ENCODE results near the gene ATP1A1. TPM values are rescaled to one million over a fixed set of nuclear protein-coding genes. Genes with fewer than 3 reads are reported as not detected.
A peak's percentile ranks its signal among the peaks of the same experiment; 100 is the strongest.

The ATP1A1 gene
- total and polyA plus RNA-seq, 9 of the 15 experiments (the other 6 are each of a cell fraction or from before 2014, with no cell fraction given), result 99.3 to 513 (median 234) TPM

GRCh38 chr1:116360429-116361173 lies 12.4 kb upstream of the ATP1A1 start (continued):
- no peak for TF ChIP-seq ARID4B (CRISPR knock-in tag; IDR thresholded peaks at IDR 0.05)
- no peak for TF ChIP-seq XRCC3 (IDR thresholded peaks at IDR 0.05)
- no peak for TF ChIP-seq CUX1 (CRISPR knock-in tag; IDR thresholded peaks at IDR 0.05)
- no peak for TF ChIP-seq PYGO2 (tag; IDR thresholded peaks at IDR 0.05)
- TF ChIP-seq CREBBP (IDR thresholded peaks at IDR 0.05; ENCODE audit: low read depth, low read length), result no peak
- peak; percentile 87; the same call in 1 of the 2 replicates for TF ChIP-seq ZNF232 (CRISPR knock-in tag; IDR thresholded peaks at IDR 0.05)
- TF ChIP-seq ELF2 (CRISPR knock-in tag; IDR thresholded peaks at IDR 0.05), result no peak
- peak; percentile 39; the same call in 1 of the 2 replicates for TF ChIP-seq SMC3 (conservative IDR thresholded peaks at IDR 0.05; ENCODE audit: insufficient read depth, low read depth, low read length)
- TF ChIP-seq HOMEZ (CRISPR knock-in tag; IDR thresholded peaks at IDR 0.05), result no peak
- no peak for TF ChIP-seq RHOXF2B (CRISPR knock-in tag; conservative IDR thresholded peaks at IDR 0.05)
- no peak for TF ChIP-seq U2AF1 (optimal IDR thresholded peaks at IDR 0.05; ENCODE audit: low read depth, low read length)
